Brain microvascular endothelial cell (primary cell): ENCODE data around the gene ANO1.

ENCODE experiments used
- DNase-seq: peaks from one replicate; pipeline ENCODE4 v3.0.0-alpha.2; 2020
- H3K27ac ChIP-seq: fragments of 250-450 bp; sonication (Bioruptor Pico); 2 replicates; pipeline ENCODE4 v1.5.1; 2020; ENCODE audit warnings: mild to moderate bottlenecking, moderate library complexity
- H3K27me3 ChIP-seq: fragments of 250-450 bp; sonication (Bioruptor Pico); replicated peaks from 2 replicates; pipeline ENCODE4 v1.5.1; 2020; ENCODE audit warnings: mild to moderate bottlenecking
- H3K36me3 ChIP-seq: fragments of 250-450 bp; sonication (Bioruptor Pico); replicated peaks from 2 replicates; pipeline ENCODE4 v1.5.1; 2020; ENCODE audit warnings: mild to moderate bottlenecking
- H3K4me3 ChIP-seq: 2 replicates; pipeline ENCODE4 v1.5.1; 2011; ENCODE audit warnings: low read depth, mild to moderate bottlenecking, control low read depth, low read length, moderate library complexity
- in situ Hi-C: cut with HindIII; loops from 2 replicates; pipeline ENCODE4 v1.10.0; 2017; ENCODE audit warnings: low sequenced_read_pairs, low pct_ligation_motif_present
- TF ChIP-seq, protein P1 (sequence below): IDR thresholded peaks from 2 replicates; pipeline ENCODE4 v1.5.1; 2011; ENCODE audit warnings: low read depth, mild to moderate bottlenecking, moderate library complexity, low read length, control low read depth, inconsistent platforms; ENCODE audit errors: missing control alignments

Gene ANO1

GRCh38 chr11:70063121-70063520 lies 15.0 kb upstream of the ANO1 start:
- Histone ChIP-seq H3K36me3 (no peaks in the 10 kb centered on the region), H3K27ac (no peak overlapping the region), H3K4me3 (no peak overlapping the region), H3K27me3 (peaks cover 4% of the 10 kb centered on the region)
- in situ Hi-C loops: no loop called here
- no peak for DNase-seq
- TF ChIP-seq, protein P1, sequence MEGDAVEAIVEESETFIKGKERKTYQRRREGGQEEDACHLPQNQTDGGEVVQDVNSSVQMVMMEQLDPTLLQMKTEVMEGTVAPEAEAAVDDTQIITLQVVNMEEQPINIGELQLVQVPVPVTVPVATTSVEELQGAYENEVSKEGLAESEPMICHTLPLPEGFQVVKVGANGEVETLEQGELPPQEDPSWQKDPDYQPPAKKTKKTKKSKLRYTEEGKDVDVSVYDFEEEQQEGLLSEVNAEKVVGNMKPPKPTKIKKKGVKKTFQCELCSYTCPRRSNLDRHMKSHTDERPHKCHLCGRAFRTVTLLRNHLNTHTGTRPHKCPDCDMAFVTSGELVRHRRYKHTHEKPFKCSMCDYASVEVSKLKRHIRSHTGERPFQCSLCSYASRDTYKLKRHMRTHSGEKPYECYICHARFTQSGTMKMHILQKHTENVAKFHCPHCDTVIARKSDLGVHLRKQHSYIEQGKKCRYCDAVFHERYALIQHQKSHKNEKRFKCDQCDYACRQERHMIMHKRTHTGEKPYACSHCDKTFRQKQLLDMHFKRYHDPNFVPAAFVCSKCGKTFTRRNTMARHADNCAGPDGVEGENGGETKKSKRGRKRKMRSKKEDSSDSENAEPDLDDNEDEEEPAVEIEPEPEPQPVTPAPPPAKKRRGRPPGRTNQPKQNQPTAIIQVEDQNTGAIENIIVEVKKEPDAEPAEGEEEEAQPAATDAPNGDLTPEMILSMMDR: no peak

GRCh38 chr11:70063555-70063954 lies 14.6 kb upstream of the ANO1 start:
- in situ Hi-C loops: no loop called here
- Histone ChIP-seq H3K27me3 (peaks cover 4% of the 10 kb centered on the region), H3K27ac (no peak overlapping the region), H3K36me3 (no peaks in the 10 kb centered on the region), H3K4me3 (no peak overlapping the region)
- TF ChIP-seq, protein P1: no peak
- DNase-seq: no peak

- Histone ChIP-seq H3K27me3 (peaks cover 7% of the 10 kb centered on the region), H3K4me3 (no peak overlapping the region), H3K27ac (no peak overlapping the region), H3K36me3 (no peaks in the 10 kb centered on the region)
- TF ChIP-seq, protein P1: no peak
- DNase-seq: no peak
- in situ Hi-C loops: no loop called here
Measured at GRCh38 chr11:70064008-70064725, 13.9 kb upstream of the ANO1 start.

GRCh38 chr11:70064726-70065317 lies 13.3 kb upstream of the ANO1 start:
- no peak overlapping the region for H3K27ac ChIP-seq

DNA sequence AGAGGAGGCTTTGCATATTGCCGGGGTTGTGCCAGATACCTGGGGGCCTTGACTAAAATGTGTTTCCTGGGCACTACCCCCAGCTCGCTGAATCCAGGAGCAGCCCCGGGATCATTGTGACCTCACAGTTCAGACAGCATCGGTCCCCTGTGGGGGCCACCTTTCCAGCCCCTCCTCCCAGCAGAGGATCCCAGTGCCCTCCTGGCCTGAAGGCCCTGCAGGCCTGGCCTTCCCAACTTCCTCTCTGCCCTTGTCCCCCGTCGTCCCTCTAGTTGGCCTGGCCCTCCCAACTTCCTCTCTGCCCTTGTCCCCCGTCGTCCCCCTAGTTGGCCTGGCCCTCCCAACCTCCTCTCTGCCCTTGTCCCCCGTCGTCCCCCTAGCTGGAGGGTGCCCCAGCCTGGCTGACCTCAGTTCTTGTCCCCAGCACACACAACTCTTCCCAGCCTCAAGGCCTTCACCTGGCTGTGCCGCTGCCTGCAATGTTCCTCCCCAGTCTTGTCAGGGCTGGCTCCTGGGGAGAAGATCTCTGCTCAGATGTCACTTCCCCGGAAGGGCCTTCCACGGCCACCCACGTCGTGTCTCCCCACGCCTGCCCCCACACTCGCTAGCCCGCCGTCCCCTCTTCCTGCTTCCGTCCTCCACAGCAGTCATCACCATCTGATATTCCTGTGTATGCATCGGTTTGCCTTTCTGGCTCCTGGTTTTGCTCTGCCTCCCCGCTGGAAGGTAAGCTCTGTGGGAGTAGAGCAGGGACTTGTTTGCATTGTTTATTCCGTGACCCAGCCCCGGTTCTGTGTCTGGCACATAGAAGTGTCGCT lies 12.6 kb upstream of the ANO1 start:
- DNase-seq: no peak
- peaks cover 9% of the 10 kb centered on the region for H3K27me3 ChIP-seq
- TF ChIP-seq, protein P1: no peak
- H3K4me3 ChIP-seq: no peak overlapping the region
- H3K36me3 ChIP-seq: no peaks in the 10 kb centered on the region
- no peak overlapping the region for H3K27ac ChIP-seq
- in situ Hi-C loops: no loop called here

More at GRCh38 chr11:70064726-70065317, 13.3 kb upstream of the ANO1 start:
- TF ChIP-seq, protein P1: no peak
- Histone ChIP-seq H3K27me3 (peaks cover 9% of the 10 kb centered on the region), H3K36me3 (no peaks in the 10 kb centered on the region), H3K4me3 (no peak overlapping the region)
- in situ Hi-C loops: no loop called here
- DNase-seq: no peak
